HG03175 (cell line): ENCODE data around the gene NRAP.

Source experiments
- ATAC-seq: cut with Tn5 transposase; IDR thresholded peaks from one replicate; pipeline ENCODE4 v1.9.1; 2021; ENCODE audit warnings: mild to moderate bottlenecking, moderate library complexity; ENCODE audit not compliant: unreplicated experiment

Gene NRAP

DNA sequence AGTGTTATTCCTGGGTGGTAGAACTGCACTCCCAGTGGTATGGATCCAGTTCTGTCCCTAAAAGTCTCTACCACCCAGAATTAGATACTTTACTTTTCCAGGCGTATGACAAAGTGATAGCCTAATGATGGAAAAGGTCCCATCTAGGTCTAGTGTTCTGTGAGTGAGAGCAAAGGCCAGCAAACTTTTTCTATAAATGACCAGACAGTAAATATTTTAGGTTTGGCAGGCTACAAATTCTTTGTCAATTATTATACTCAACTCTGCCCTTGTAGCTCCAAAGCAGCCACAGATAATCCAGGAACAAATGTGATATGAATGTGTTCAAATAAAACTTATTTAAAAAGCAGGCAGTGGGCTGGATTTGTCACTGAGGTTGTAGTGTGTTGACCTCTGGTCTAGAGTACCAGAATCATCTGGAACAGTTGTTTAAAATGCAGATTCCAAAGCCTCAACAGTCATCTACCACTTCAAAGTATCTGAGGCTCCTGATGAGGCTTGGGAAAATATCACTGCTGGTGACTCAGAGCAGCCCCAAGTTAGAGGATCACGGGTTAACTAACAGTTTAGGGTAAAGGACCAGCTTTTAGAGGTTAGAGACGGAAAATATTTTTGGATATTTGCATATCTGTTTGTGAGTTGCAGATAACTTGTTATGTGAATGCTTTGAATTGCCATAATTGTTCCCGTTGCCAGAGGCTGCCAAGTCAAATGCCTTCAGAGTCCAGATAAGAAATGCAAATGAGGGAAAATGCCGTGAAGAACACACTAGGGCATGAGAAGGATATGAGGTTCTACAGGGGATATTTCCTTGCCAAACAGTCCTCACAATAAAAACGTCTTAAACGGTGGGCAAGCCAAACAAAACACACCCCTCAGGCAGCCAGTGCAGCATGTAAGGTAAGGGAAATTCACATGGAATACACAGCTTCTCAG, 19.4 kb downstream of the NRAP start:
- ATAC-seq: no peak

GRCh38 chr10:113643183-113643582, 20.7 kb downstream of the NRAP start:
- no peak for ATAC-seq

- no peak for ATAC-seq
These were observed 22.1 kb downstream of the NRAP start for GRCh38 chr10:113641702-113642101.

GRCh38 chr10:113639966-113640365, 23.9 kb downstream of the NRAP start:
- no peak for ATAC-seq

GRCh38 chr10:113631684-113632367, 32.0 kb downstream of the NRAP start:
- no peak for ATAC-seq

DNA sequence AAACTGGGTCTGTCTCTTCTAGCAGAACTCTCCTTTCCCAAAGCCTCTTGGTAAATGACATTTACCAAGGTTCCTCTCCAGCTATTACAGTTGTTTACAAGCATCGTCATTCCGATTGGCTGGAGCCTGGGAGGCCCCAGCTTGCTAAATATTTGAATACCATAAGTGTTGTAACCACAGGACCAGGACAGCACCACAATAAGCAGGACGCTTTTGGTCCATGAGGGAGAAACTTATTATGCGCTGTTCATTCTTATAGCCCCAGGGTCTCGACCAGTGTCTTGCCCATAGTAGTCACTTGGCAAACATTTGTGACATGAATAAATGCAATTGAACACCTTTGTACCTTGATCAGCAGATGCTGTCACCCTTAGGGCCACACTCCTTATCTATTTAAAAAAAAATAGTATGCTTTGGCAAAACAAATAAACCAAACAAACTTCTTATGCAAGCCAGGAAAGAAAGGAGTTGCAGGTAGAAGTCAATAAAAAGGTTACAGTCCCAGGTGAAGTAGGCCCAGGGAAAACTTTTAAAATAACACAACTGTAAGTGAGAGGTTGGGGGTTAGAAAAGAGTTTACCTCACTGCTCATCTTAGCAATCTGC, 32.8 kb downstream of the NRAP start:
- no peak for ATAC-seq

DNA sequence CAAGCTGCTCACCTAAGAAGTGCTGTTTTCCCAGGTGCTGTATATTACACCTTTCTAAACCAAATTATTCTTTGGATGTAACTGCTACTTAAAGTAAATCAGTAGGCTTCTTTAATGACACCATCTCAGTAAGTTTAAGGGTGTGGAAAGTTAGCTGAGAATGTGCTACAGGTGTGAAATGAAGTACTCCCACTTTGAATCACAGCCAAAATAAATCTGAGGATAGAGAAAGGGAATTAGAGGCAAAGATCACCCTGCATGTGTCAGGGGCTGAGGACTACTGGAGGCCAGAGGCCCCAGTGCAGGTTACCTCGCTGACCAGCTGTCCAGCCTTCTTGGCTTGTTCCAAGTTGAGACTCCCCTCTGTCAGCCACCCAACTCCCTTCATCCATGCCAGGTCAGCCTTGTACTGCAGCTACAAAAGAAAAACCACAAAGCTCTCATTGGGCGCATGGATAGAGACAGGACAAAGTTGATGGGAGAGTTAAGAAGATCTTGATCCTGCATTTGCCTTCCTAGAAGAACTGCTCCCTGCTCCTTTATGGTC, 35.2 kb downstream of the NRAP start:
- ATAC-seq: no peak

- no peak for ATAC-seq
These were observed 36.0 kb downstream of the NRAP start for GRCh38 chr10:113627836-113628235.

- ATAC-seq: no peak
These were observed 37.0 kb downstream of the NRAP start for GRCh38 chr10:113626809-113627355.

GRCh38 chr10:113625461-113626186, 38.2 kb downstream of the NRAP start:
- no peak for ATAC-seq

DNA sequence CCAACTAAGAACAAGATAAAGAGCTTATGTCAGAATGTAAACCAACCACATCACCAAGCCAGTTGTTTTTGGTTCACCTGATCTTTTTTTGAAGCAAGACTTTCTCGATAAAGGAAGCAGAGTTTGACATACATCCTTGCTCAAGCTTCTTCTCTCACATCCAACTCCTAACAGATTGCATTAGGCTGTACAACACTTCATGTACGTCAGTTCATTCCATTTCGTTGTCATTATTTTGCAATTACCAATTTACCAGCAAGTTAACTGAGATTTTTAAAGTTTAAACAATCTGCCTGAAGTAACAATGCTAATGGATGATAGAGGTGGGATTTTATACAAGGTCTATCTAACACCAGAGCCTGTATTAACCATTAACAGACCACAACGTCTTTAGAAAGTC, 41.0 kb downstream of the NRAP start:
- ATAC-seq: no peak

GRCh38 chr10:113621799-113622198, 42.0 kb downstream of the NRAP start:
- ATAC-seq: no peak

- ATAC-seq: no peak
These were observed 42.9 kb downstream of the NRAP start for GRCh38 chr10:113620936-113621335.

DNA sequence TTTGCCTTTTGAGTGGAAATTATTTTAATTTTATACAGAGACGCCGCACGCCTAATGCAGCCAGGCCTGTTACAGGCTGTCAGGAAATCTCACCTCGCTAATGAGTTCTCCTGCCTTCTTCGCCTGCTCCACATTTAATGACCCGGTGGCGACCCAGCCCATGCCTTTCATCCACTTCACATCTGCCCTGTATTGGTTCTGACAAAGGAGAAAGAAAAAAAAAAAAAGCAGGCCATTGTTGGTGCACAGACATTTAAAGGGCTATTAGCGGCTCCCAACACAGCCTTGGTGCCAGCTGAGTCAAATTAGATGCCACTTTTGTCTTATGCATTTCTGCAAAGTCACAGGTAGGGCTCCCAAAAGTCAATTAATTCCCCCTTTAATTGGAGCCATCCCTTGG, 43.3 kb downstream of the NRAP start:
- ATAC-seq: no peak

- ATAC-seq: no peak
These were observed 44.4 kb downstream of the NRAP start for GRCh38 chr10:113619401-113619800.

- ATAC-seq: no peak
These were observed 45.5 kb downstream of the NRAP start for GRCh38 chr10:113618338-113618737.

GRCh38 chr10:113617086-113617485, 46.8 kb downstream of the NRAP start:
- no peak for ATAC-seq

GRCh38 chr10:113616244-113617074, 47.4 kb downstream of the NRAP start:
- no peak for ATAC-seq

- no peak for ATAC-seq
These were observed 49.7 kb downstream of the NRAP start for GRCh38 chr10:113613977-113614690.
